ENCODE data around the gene AMBN.

Gene AMBN

GRCh38 chr4:70570796-70571195 is 21.3 kb upstream of the AMBN start:
- TF ChIP-seq, protein P1, sequence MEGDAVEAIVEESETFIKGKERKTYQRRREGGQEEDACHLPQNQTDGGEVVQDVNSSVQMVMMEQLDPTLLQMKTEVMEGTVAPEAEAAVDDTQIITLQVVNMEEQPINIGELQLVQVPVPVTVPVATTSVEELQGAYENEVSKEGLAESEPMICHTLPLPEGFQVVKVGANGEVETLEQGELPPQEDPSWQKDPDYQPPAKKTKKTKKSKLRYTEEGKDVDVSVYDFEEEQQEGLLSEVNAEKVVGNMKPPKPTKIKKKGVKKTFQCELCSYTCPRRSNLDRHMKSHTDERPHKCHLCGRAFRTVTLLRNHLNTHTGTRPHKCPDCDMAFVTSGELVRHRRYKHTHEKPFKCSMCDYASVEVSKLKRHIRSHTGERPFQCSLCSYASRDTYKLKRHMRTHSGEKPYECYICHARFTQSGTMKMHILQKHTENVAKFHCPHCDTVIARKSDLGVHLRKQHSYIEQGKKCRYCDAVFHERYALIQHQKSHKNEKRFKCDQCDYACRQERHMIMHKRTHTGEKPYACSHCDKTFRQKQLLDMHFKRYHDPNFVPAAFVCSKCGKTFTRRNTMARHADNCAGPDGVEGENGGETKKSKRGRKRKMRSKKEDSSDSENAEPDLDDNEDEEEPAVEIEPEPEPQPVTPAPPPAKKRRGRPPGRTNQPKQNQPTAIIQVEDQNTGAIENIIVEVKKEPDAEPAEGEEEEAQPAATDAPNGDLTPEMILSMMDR (conservative IDR thresholded peaks at IDR 0.05; ENCODE audit: low read depth, low read length) = no peak
- H3K4me3 ChIP-seq (ENCODE audit: low read length) = no peak overlapping the region
- no peak for DNase-seq (ENCODE audit: low read depth)

GRCh38 chr4:70571772-70572171 is 20.3 kb upstream of the AMBN start:
- no peak for DNase-seq (ENCODE audit: low read depth)
- H3K4me3 ChIP-seq (ENCODE audit: low read length) = no peak overlapping the region
- TF ChIP-seq, protein P1 (conservative IDR thresholded peaks at IDR 0.05; ENCODE audit: low read depth, low read length) = no peak

DNA sequence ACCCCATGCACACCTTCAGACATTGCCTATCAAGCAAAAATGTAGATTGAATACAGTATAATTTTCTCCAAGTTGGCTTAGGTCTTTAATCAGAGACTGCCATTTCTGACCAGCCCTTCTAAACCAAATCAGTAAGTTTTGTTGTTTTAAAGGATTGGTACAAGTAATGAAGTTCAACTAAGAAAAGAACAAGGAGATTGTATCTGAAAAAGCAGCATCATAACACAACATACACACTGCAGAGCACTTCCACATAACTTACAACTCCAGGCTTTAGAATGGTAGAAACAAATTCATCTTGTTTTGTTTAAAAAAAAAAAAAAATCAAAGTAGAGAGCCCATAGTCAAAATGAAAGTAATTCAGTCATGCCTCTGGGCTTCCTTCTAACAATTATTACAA is 16.1 kb upstream of the AMBN start:
- TF ChIP-seq, protein P1 (conservative IDR thresholded peaks at IDR 0.05; ENCODE audit: low read depth, low read length) = no peak

DNA sequence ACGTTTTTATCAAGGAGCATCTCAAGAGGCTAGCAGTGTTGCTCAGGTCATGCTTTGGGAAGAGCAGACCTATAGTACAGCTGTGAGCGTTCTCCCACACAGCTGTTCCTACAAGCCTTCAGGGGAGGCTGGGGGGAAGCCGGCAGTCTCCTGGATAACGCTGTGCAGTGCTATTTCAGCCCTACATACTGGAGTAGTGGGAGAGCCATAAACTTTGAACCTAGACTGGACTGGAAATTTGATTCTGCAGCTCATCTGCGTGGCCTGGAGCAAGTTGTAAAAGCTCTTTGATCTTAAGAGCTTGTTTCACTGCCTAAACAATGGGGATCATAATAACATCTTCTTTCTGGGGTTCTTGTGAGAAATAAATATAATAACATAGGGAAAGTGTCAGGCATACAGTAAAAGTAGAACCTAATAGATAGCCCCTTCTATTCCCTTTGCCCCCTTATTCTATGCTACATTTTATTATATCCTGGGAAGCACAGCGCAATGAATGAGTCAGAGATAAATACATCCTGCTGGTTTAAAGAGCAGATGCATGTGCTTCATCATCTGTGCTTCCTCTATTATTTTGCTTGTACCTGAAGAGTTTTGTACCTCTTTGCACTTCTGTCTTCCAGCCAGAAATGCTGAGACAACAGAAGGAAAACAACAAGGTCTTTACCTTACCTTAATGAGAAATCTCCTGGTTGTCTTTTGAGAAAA is 14.7 kb upstream of the AMBN start:
- DNase-seq (ENCODE audit: low read depth) = no peak
- TF ChIP-seq, protein P1 (conservative IDR thresholded peaks at IDR 0.05; ENCODE audit: low read depth, low read length) = no peak
- H3K4me3 ChIP-seq (ENCODE audit: low read length) = no peak overlapping the region

More for the DNA sequence above, 16.1 kb upstream of the AMBN start:
- no peak for DNase-seq (ENCODE audit: low read depth)
- no peak overlapping the region for H3K4me3 ChIP-seq (ENCODE audit: low read length)

GRCh38 chr4:70581980-70582379 is 10.1 kb upstream of the AMBN start:
- TF ChIP-seq, protein P1 (conservative IDR thresholded peaks at IDR 0.05; ENCODE audit: low read depth, low read length) = no peak
- H3K4me3 ChIP-seq (ENCODE audit: low read length) = no peak overlapping the region
- no peak for DNase-seq (ENCODE audit: low read depth)

- TF ChIP-seq, protein P1 (conservative IDR thresholded peaks at IDR 0.05; ENCODE audit: low read depth, low read length) = no peak
- H3K4me3 ChIP-seq (ENCODE audit: low read length) = no peak overlapping the region
- DNase-seq (ENCODE audit: low read depth) = no peak
Measured at GRCh38 chr4:70583952-70584834, 7.9 kb upstream of the AMBN start.
